Stomach (tissue), 9 donors: ENCODE results near the gene DYSF. TPM values are rescaled to one million over a fixed set of nuclear protein-coding genes. Genes with fewer than 3 reads are reported as not detected.
A peak's percentile ranks its signal among the peaks of the same experiment; 100 is the strongest.

Source experiments
- DNase-seq, 2 donors: peaks; one replicate each; pipeline versions ENCODE4 v3.0.0 to v3.0.0-alpha.2; 2013 to 2019
- H3K27ac ChIP-seq, 5 donors: fragments of 200-600 bp in 4 of 5; sonication (generic) in 4 of 5; one replicate each; pipeline ENCODE4 v1.5.1; 2013 to 2019; ENCODE audit warnings: mild to moderate bottlenecking in 1 of 5, moderate library complexity in 1 of 5
- H3K27me3 ChIP-seq, 3 donors: fragments of 200-600 bp; sonication (generic); one replicate each; pipeline ENCODE4 v1.5.1; 2017 to 2019; ENCODE audit warnings: mixed run types in 1 of 3
- H3K36me3 ChIP-seq, 4 donors: fragments of 200-600 bp; sonication (generic); 1 replicate in 3 of 4; 2 replicates in 1 of 4; pipeline ENCODE4 v1.5.1; 2016 to 2019
- H3K4me1 ChIP-seq, 4 donors: fragments of 200-600 bp; sonication (generic); one replicate each; pipeline ENCODE4 v1.5.1; 2016 to 2019
- H3K4me3 ChIP-seq, 4 donors: fragments of 200-600 bp; sonication (generic) in 3 of 4; one replicate each; pipeline ENCODE4 v1.5.1; 2016 to 2019; ENCODE audit warnings: mild to moderate bottlenecking in 1 of 4
- H3K9me3 ChIP-seq, 4 donors: fragments of 200-600 bp; sonication (generic); one replicate each; pipeline ENCODE4 v1.5.1; 2016 to 2019
- EP300 ChIP-seq: sonication (generic); formaldehyde crosslinking; IDR thresholded peaks from one replicate; pipeline ENCODE4 v1.6.1; 2017; ENCODE audit warnings: antibody characterized with exemption
- POLR2A ChIP-seq, 4 donors: fragments of 450-650 bp; IDR thresholded peaks; one replicate each; pipeline ENCODE4 v1.6.1; 2016; ENCODE audit warnings: antibody characterized with exemption in 4 of 4, control low read depth in 2 of 4, mild to moderate bottlenecking in 1 of 4, moderate library complexity in 1 of 4
- POLR2AphosphoS5 ChIP-seq, 3 donors: sonication (generic); formaldehyde crosslinking; IDR thresholded peaks; one replicate each; pipeline ENCODE4 v1.6.1; 2016; ENCODE audit warnings: antibody characterized with exemption in 3 of 3
- WGBS, 5 donors: extraction: QIAGEN DNeasy Blood & Tissue Kit in 3 of 5; methylation state at CpG; one replicate each; pipeline versions ENCODE4 v1.1.5 to v1.1.7; 2013 to 2018; 5-methylcytosine and 5-hydroxymethylcytosine counted together
- intact Hi-C: fragments of 100-400 bp; cut with DNase I; formaldehyde crosslinking; loops from one replicate; pipeline ENCODE4 v1.15.1; 2023; ENCODE audit warnings: low total_unique reads
- polyA plus RNA-seq, 3 donors: library from polyadenylated mRNA; stranded (reverse); fragments of 200-250 nt; gene quantifications; one replicate each; pipeline ENCODE4 v1.2.3, GENCODE V29; 2013
- total RNA-seq, 5 donors: library from RNA; depleted of rRNA; stranded (reverse); fragments of >200 nt; gene quantifications; one replicate each; pipeline versions ENCODE4 v1.1.0 to v1.2.3, GENCODE V29; 2014 to 2016
- TF ChIP-seq, protein P1 (sequence below), 7 experiments: fragments of 450-650 bp in 4 of 7; fragments of 200-600 bp in 3 of 7; sonication (generic) in 3 of 7; IDR thresholded peaks; one replicate each; pipeline ENCODE4 v1.5.1; 2016 to 2019; ENCODE audit warnings: antibody characterized with exemption in 7 of 7, control low read depth in 2 of 7, mild to moderate bottlenecking in 1 of 7
- donor health status: healthy with polysubstance abuse.
- donor health status: Bipolar disorder and iron deficiency.
- donor health status: healthy.

The DYSF gene
- total and polyA plus RNA-seq, 8 donors: 2.1 to 13.4 (median 6.1) TPM

GRCh38 chr2:71546777-71547281 lies 93.5 kb downstream of the DYSF start:
- H3K4me1 ChIP-seq: peaks cover 0 to 14% (median 2%) of the 10 kb centered on the region in 4 donors
- H3K27ac ChIP-seq: no peak overlapping the region
- TF ChIP-seq POLR2AphosphoS5 (IDR thresholded peaks at IDR 0.05) (no peak), POLR2A (IDR thresholded peaks at IDR 0.05) (no peak), EP300 (no peak)
- TF ChIP-seq, protein P1, sequence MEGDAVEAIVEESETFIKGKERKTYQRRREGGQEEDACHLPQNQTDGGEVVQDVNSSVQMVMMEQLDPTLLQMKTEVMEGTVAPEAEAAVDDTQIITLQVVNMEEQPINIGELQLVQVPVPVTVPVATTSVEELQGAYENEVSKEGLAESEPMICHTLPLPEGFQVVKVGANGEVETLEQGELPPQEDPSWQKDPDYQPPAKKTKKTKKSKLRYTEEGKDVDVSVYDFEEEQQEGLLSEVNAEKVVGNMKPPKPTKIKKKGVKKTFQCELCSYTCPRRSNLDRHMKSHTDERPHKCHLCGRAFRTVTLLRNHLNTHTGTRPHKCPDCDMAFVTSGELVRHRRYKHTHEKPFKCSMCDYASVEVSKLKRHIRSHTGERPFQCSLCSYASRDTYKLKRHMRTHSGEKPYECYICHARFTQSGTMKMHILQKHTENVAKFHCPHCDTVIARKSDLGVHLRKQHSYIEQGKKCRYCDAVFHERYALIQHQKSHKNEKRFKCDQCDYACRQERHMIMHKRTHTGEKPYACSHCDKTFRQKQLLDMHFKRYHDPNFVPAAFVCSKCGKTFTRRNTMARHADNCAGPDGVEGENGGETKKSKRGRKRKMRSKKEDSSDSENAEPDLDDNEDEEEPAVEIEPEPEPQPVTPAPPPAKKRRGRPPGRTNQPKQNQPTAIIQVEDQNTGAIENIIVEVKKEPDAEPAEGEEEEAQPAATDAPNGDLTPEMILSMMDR (IDR thresholded peaks at IDR 0.05): no peak
- peaks cover 0 to 5% (median 0%) of the 10 kb centered on the region in 4 donors for H3K9me3 ChIP-seq
- intact Hi-C loops: loop anchor here (5.0 kb wide), 1 partner anchor 605 kb away; no protein-coding TSS in a partner anchor
- no peak overlapping the region for H3K4me3 ChIP-seq
- peaks cover 0 to 3% (median 0%) of the 10 kb centered on the region in 4 donors for H3K36me3 ChIP-seq
- peaks cover 0 to 24% (median 0%) of the 10 kb centered on the region in 3 donors for H3K27me3 ChIP-seq
- no peak for DNase-seq
- WGBS, 5 donors: 84 to 93% (median 90%) methylated on average over 13 to 14 of the region's 14 CpGs

DNA sequence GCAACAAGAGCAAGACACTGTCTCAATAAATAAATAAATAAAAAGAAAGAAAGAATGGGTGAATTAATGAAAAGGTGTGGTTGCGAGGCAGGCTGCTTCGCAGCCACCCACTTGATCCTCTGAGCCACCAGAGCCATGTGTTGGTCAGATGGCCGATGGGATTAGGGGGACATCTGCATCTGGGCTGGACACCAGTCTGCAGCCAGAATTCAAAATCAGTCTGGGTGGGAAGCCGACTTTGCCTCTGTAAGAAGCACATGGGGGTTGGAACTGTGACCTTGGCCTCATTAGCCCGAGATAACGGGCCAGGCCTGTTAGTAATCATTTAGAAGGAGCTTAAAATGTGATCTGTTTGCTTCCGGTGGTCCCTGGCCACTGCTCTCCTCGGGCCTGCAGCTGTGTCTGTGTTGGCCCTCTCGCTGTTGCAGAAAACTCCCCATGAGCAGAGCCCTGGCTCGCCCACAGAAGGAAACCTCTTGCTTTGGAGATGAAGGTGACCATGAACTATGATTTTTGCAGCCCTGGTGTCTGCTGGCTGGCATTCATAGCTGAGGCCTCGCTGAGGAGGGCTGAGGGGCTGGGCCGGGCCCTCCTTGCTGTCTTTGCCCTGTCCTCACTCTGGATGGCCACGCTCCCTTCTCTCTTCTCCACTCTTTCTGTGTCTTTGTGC lies 94.4 kb downstream of the DYSF start:
- peaks cover 0 to 10% (median 0%) of the 10 kb centered on the region in 4 donors for H3K36me3 ChIP-seq
- H3K4me3 ChIP-seq: no peak overlapping the region
- H3K27me3 ChIP-seq: peaks cover 0 to 24% (median 0%) of the 10 kb centered on the region in 3 donors
- 72 to 79% (median 79%) methylated on average over 10 to 13 of the region's 13 CpGs for WGBS, 5 donors
- H3K27ac ChIP-seq: no peak overlapping the region
- peaks cover 0 to 14% (median 2%) of the 10 kb centered on the region in 4 donors for H3K4me1 ChIP-seq
- DNase-seq: no peak
- TF ChIP-seq POLR2A (IDR thresholded peaks at IDR 0.05) (no peak), POLR2AphosphoS5 (IDR thresholded peaks at IDR 0.05) (no peak), EP300 (no peak)
- TF ChIP-seq, protein P1 (IDR thresholded peaks at IDR 0.05): no peak
- intact Hi-C loops: loop anchor here (5.0 kb wide), 1 partner anchor 605 kb away; no protein-coding TSS in a partner anchor
- peaks cover 0 to 5% (median 0%) of the 10 kb centered on the region in 4 donors for H3K9me3 ChIP-seq

- intact Hi-C loops: loop anchor here (5.0 kb wide), 1 partner anchor 603 kb away; no protein-coding TSS in a partner anchor
- H3K36me3 ChIP-seq: peaks cover 0 to 11% (median 3%) of the 10 kb centered on the region in 4 donors
- 52 to 70% (median 57%) methylated on average over 21 of the region's 21 CpGs for WGBS, 5 donors
- no peak overlapping the region for H3K27ac ChIP-seq
- H3K4me3 ChIP-seq: no peak overlapping the region
- H3K9me3 ChIP-seq: peaks cover 0 to 5% (median 0%) of the 10 kb centered on the region in 4 donors
- DNase-seq: peak; percentile 70 to 86
- H3K27me3 ChIP-seq: peaks cover 0 to 24% (median 0%) of the 10 kb centered on the region in 3 donors
- TF ChIP-seq POLR2AphosphoS5 (IDR thresholded peaks at IDR 0.05) (no peak), EP300 (no peak), POLR2A (IDR thresholded peaks at IDR 0.05) (no peak)
- TF ChIP-seq, protein P1 (IDR thresholded peaks at IDR 0.05): peak in 5 of 7 experiments; percentile 62 to 82 (median 73)
- H3K4me1 ChIP-seq: peaks cover 0 to 14% (median 2%) of the 10 kb centered on the region in 4 donors
Observed at GRCh38 chr2:71548646-71549425, 95.5 kb downstream of the DYSF start.
